MM.1S (cell line): ENCODE measurements around the gene CXXC5.

Source experiments
- DNase-seq: peaks from one replicate; pipeline ENCODE4 v3.0.0-alpha.2; 2015
- H2AFZ ChIP-seq: fragments of 300-600 bp; sonication (generic); 2 replicates; pipeline ENCODE4 v1.6.0; 2016; ENCODE audit warnings: antibody characterized with exemption, low read length
- H3F3A ChIP-seq: fragments of 300-600 bp; sonication (generic); 2 replicates; pipeline ENCODE4 v1.6.1; 2016; ENCODE audit warnings: mild to moderate bottlenecking, antibody characterized with exemption, low read length, moderate library complexity, mixed read lengths; ENCODE audit not compliant: insufficient read depth
- H3K27ac ChIP-seq: fragments of 300-600 bp; sonication (generic); 2 replicates; pipeline ENCODE4 v1.5.1; 2016; ENCODE audit warnings: mild to moderate bottlenecking, low read length
- H3K27me3 ChIP-seq: fragments of 300-600 bp; sonication (generic); replicated peaks from 2 replicates; pipeline ENCODE4 v1.6.0; 2016; ENCODE audit warnings: low read length; ENCODE audit not compliant: insufficient read depth
- H3K36me3 ChIP-seq: fragments of 300-600 bp; sonication (generic); replicated peaks from 2 replicates; pipeline ENCODE4 v1.6.1; 2016; ENCODE audit warnings: mild to moderate bottlenecking, low read length, mixed read lengths; ENCODE audit not compliant: insufficient read depth
- H3K4me1 ChIP-seq: fragments of 300-600 bp; sonication (generic); 2 replicates; pipeline ENCODE4 v1.6.1; 2016; ENCODE audit warnings: low read length, mixed read lengths
- H3K4me2 ChIP-seq: fragments of 300-600 bp; sonication (generic); 2 replicates; pipeline ENCODE4 v1.6.0; 2016; ENCODE audit warnings: low read depth, low read length
- H3K4me3 ChIP-seq: fragments of 300-600 bp; sonication (generic); 2 replicates; pipeline ENCODE4 v1.5.1; 2016; ENCODE audit warnings: low read length, mixed read lengths
- H3K79me2 ChIP-seq: fragments of 300-600 bp; sonication (generic); 2 replicates; pipeline ENCODE4 v1.6.1; 2016; ENCODE audit warnings: mixed run types, low read length, mixed read lengths
- H3K9ac ChIP-seq: fragments of 300-600 bp; sonication (generic); 2 replicates; pipeline ENCODE4 v1.6.1; 2016; ENCODE audit warnings: low read length, mixed read lengths
- H3K9me2 ChIP-seq: fragments of 300-600 bp; sonication (generic); replicated peaks from 2 replicates; pipeline ENCODE4 v1.6.1; 2016; ENCODE audit warnings: mild to moderate bottlenecking, low read length, mixed read lengths; ENCODE audit not compliant: insufficient read depth
- H3K9me3 ChIP-seq: fragments of 300-600 bp; sonication (generic); replicated peaks from 2 replicates; pipeline ENCODE4 v1.6.1; 2016; ENCODE audit warnings: mild to moderate bottlenecking, low read length, mixed read lengths; ENCODE audit not compliant: insufficient read depth
- H4K20me1 ChIP-seq: fragments of 300-600 bp; sonication (generic); 2 replicates; pipeline ENCODE4 v1.6.1; 2016; ENCODE audit warnings: mild to moderate bottlenecking, low read length, moderate library complexity, mixed read lengths; ENCODE audit not compliant: insufficient read depth
- EZH2 ChIP-seq: fragments of 300-600 bp; sonication (generic); optimal IDR thresholded peaks from 2 replicates; pipeline ENCODE3; 2017; ENCODE audit warnings: low read depth, mild to moderate bottlenecking, antibody characterized with exemption, low read length, mixed read lengths
- EZH2phosphoT487 ChIP-seq: fragments of 300-600 bp; sonication (generic); IDR thresholded peaks from 2 replicates; pipeline ENCODE4 v1.6.1; 2018; ENCODE audit warnings: antibody characterized with exemption, low read length
- TF ChIP-seq, protein P1 (sequence below): fragments of 300-600 bp; sonication (generic); IDR thresholded peaks from 2 replicates; pipeline ENCODE4 v1.5.1; 2016; ENCODE audit warnings: antibody characterized with exemption, low read length, mixed read lengths

CXXC5 gene

DNA sequence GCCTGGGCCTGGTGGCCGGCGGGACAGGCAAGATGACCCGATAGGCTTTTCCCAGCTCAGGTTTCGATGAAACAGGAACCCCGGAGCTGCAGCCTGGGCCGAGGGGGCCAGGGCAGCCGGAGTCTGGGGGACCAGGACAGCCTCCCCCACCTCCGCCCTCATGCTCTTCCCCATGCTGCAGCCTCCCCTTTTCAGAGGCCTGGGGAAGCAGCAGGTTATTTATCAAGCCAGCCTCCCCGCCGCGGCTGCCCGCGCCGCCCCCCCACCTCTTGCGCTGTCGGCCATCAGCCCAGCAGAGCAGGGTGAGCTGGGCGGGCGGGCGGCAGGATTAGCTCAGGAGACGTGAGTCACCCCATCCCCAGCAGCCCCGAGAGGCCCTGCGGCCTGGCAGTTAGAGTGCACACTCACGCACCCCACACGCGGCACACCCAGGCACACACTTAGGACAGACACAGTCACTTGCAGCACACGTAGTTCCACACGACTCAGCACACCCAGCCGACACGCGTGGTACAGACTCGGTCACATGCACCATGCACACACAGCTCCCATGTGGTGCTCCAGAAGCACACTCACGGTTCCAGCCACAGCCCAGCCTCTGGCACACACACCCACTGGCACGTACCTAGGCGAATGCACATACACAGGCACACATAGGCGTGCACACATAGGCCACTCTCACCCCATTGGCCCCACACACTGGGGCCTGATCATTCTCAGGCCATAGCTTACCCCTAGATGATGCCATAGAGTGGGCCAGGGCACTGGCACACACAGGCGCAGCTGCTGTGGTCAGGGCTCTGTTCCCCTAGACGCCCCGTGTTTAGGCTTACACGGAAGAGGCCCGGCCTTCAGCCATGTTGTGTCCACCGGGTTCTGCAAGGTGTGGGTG is 13.0 kb downstream of the CXXC5 start:
- Histone ChIP-seq H3F3A (no peaks in the 10 kb centered on the region), H3K4me3 (no peak overlapping the region), H2AFZ (no peak overlapping the region), H3K79me2 (peaks cover 99% of the 10 kb centered on the region), H3K9me3 (no peaks in the 10 kb centered on the region), H3K9me2 (no peaks in the 10 kb centered on the region), H3K36me3 (no peaks in the 10 kb centered on the region), H3K4me1 (peaks cover 9% of the 10 kb centered on the region), H3K27me3 (no peaks in the 10 kb centered on the region), H3K4me2 (no peak overlapping the region), H4K20me1 (peaks cover 14% of the 10 kb centered on the region; the same call in 1 of the 2 replicates), H3K27ac (no peak overlapping the region), H3K9ac (no peak overlapping the region)
- TF ChIP-seq EZH2, result no peak
- DNase-seq, result no peak

GRCh38 chr5:139662617-139663016 is 14.5 kb downstream of the CXXC5 start:
- no peak overlapping the region for H3K9ac ChIP-seq
- TF ChIP-seq EZH2, result no peak
- no peak for TF ChIP-seq EZH2phosphoT487
- TF ChIP-seq, protein P1, sequence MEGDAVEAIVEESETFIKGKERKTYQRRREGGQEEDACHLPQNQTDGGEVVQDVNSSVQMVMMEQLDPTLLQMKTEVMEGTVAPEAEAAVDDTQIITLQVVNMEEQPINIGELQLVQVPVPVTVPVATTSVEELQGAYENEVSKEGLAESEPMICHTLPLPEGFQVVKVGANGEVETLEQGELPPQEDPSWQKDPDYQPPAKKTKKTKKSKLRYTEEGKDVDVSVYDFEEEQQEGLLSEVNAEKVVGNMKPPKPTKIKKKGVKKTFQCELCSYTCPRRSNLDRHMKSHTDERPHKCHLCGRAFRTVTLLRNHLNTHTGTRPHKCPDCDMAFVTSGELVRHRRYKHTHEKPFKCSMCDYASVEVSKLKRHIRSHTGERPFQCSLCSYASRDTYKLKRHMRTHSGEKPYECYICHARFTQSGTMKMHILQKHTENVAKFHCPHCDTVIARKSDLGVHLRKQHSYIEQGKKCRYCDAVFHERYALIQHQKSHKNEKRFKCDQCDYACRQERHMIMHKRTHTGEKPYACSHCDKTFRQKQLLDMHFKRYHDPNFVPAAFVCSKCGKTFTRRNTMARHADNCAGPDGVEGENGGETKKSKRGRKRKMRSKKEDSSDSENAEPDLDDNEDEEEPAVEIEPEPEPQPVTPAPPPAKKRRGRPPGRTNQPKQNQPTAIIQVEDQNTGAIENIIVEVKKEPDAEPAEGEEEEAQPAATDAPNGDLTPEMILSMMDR, result no peak
- no peaks in the 10 kb centered on the region for H3K36me3 ChIP-seq
- no peaks in the 10 kb centered on the region for H3K27me3 ChIP-seq
- peaks cover 14% of the 10 kb centered on the region for H3F3A ChIP-seq
- DNase-seq, result no peak
- peaks cover 19% of the 10 kb centered on the region for H3K4me1 ChIP-seq
- H3K4me2 ChIP-seq, result no peak overlapping the region
- H3K27ac ChIP-seq, result no peak overlapping the region
- no peak overlapping the region for H3K4me3 ChIP-seq
- no peaks in the 10 kb centered on the region for H3K9me2 ChIP-seq
- peaks cover 99% of the 10 kb centered on the region for H3K79me2 ChIP-seq
- H3K9me3 ChIP-seq, result no peaks in the 10 kb centered on the region
- no peak overlapping the region for H2AFZ ChIP-seq
- peaks cover 9% of the 10 kb centered on the region; the same call in 1 of the 2 replicates for H4K20me1 ChIP-seq

DNA sequence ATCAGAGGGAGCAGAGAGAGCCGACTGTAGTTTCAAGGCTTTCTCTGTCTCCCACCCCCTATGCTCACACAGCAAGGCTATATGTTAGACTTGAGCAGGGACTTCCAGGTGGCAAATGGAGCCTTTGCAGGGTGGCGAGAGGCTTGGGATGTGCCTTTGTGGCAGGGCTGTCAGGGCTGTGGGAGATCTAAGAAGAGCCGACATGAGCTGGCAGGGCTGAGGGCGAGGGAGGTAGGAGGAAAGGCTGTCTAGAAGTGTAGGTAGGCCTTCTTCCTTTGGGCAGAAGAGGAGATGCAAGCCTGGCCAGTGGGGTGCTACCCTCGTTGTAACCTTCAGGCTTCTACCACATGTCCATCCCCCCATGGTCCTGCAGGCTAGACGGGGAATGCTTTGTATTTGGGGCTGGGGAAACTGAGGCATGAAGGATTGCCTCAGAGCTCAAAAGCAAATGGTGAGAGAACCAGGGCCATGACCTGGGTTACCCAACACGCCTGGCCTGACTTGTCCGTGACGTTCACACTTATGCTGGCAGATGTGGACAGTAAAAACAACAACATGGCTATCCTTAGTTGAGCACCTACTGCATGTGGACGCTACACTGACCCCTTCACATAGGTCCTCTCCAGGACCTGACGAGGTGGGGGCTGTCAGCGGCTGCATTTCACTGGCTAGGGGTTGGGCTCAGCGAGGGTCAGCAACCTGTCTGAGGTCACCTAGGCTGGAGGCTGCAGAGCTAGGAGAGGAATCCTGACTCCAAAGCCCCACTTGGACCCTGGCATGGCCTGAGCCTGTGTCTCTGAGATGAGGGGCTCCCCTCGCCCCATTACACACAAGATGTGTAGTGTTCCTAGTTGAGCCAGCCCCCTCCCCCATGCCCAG is 15.3 kb downstream of the CXXC5 start:
- Histone ChIP-seq H3K9me2 (no peaks in the 10 kb centered on the region), H3K27ac (no peak overlapping the region), H4K20me1 (peaks cover 9% of the 10 kb centered on the region; the same call in 1 of the 2 replicates), H2AFZ (no peak overlapping the region), H3K9ac (no peak overlapping the region), H3F3A (peaks cover 21% of the 10 kb centered on the region), H3K9me3 (no peaks in the 10 kb centered on the region), H3K79me2 (peaks cover 97% of the 10 kb centered on the region), H3K4me2 (no peak overlapping the region), H3K4me1 (peaks cover 15% of the 10 kb centered on the region), H3K27me3 (no peaks in the 10 kb centered on the region), H3K4me3 (no peak overlapping the region), H3K36me3 (no peaks in the 10 kb centered on the region)
- no peak for TF ChIP-seq EZH2phosphoT487
- TF ChIP-seq, protein P1, result no peak
- TF ChIP-seq EZH2, result no peak
- no peak for DNase-seq
